ENCODE data around the gene PLCH2.

Gene PLCH2

GRCh38 chr1:2459757-2460156 is 16.3 kb upstream of the PLCH2 start:
- no peak for DNase-seq (ENCODE audit: low read depth in 2 of 2)

DNA sequence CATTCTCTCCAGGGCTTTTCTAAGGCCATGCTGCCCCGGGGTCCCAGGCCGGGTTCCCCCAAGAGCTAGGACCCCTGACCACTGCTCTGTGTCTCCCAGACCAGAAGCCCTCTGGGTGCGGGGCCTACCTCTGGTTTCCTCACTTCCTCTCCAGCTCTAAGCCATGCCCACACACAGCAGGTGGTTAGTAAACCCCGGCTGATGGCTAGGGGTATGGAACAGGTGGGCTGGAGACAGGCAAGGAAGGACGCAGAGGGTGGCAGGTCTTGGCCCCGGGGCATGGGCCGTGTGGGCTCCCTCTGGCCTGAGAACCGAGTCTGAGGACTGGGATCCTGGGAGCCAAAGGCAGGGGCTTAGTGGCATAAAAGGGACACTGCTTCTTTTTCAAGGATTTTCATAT is 15.9 kb upstream of the PLCH2 start:
- DNase-seq (ENCODE audit: low read depth in 2 of 2) = no peak

DNA sequence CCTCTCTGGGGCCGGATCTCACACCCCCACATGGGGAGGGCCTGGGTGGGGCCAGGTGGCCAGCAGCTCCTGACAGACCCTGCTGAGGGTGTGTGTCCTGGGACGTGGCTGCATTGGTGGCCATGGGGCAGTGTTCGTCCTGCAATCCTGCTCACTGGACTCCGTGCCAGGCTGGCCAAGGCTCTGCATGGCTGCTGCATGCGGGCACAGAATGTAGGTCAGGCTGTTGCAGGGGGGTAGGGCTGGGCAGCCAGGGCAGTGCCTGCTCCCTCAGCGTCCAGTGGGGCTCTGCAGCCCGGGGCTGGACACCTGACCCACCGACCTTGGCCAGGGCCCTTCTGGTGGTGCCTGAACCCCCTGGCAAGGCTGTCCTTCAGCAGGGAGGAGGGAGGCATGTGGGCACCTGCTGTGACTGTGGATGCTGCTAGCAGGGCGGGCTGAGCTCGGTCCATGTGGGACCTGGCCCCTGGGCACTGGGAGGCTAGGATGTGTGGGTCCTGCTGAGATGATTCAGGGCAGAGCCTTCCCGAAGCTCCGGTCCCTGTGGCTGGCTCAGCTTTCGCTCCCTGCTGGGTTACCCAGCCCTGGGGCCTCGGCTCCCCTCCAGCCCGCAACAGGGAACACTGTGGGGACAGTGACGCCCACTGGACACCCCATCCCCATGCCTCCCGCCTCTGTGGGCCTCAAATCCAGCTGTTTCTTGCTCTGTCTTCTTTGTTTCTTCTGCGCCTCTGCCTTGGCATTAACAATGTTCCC is 14.9 kb upstream of the PLCH2 start:
- no peak for DNase-seq (ENCODE audit: low read depth in 2 of 2)

GRCh38 chr1:2462819-2463218 is 13.3 kb upstream of the PLCH2 start:
- no peak for DNase-seq (ENCODE audit: low read depth in 2 of 2)

- no peak for DNase-seq (ENCODE audit: low read depth in 2 of 2)
Observed at GRCh38 chr1:2463396-2463795, 12.7 kb upstream of the PLCH2 start.

DNA sequence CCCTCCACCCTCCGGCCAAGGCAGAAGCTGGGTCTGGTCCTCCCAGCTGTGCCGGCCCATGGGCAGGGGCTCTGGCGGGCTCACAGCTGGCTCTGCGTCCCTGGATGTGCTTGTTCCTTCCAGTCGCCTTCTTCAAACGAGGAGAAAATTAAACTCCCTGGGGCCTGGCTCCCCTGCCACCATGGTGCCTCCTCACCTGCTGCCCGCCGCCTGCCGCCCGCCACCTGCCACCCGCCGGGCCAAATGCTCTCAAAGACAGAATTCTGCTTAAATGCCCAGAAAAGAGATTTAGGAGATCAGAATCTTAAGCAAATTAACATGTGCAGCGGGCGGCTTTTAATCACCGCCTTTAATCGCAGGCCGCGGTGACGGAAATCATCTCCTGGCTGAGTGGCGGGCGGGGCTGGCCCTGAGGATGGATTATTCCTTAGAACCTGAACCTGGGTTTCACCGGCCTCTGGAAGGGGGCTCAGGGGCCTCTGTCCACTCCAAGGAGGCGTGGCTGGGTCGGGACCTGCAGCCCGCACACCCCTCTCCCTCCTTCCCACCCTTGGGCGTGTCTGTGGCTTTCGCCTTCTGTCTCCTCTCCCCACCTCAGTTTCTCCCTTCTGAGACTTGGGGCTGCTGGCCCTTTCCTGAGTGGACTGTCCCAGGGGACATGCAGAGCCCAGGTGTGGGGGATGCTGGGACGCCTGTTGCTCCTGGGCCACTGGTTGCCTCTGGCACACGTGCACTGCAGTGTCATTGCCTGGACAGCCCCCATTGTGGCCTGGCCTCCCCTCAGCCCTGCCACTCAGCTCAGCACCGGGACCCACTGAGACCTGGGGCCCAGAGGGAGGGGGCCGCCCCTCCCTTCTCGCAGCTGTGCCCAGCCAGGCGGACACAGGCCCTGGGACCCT is 10.5 kb upstream of the PLCH2 start:
- no peak for DNase-seq (ENCODE audit: low read depth in 2 of 2)

DNA sequence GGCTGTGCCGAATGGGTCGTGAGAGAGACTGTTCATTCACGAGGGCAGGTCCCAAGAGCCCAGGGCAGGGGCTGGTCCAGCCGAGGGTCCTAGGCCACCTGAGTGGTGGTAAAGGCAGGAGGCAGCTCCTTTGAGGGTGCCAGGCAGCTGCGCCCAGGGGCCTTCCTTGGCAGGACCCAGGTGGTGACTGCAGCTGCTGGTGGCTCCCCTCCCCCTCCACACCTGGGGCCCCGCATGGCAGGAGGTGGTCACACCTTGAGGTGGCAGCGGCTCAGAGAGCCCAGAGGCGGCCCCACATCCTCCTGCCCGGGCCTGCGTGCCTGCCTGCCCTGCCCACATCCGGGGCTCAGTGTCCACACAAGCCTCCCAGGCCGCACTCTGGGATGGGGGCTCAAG is 9.8 kb upstream of the PLCH2 start:
- no peak for DNase-seq (ENCODE audit: low read depth in 2 of 2)

GRCh38 chr1:2466958-2467554 is 9.0 kb upstream of the PLCH2 start:
- DNase-seq (ENCODE audit: low read depth in 2 of 2) = peak in 1 of 2 donors; percentile 18

DNA sequence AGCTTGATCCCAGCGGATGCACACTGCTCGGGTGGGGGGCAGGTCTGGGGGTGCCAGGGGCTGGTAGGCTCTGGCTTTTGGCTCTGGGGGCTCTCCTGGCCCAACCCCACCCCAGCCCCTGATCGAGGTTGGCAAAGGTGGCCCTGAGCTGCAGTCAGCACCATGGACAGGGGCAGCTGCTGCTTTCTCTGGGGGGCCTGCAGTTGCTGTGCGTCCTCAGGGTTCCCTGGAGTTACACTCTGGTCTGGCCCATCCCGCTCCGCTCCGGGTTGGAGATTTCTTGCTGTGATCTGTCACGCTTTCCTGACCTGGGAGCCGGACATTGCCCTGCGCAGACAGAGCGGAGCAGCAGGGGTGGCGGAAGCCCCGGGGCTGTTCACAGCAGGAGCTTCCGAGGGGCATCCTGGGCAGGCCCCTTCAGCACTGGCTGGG is 8.0 kb upstream of the PLCH2 start:
- peak in 1 of 2 donors; percentile 16 for DNase-seq (ENCODE audit: low read depth in 2 of 2)

DNA sequence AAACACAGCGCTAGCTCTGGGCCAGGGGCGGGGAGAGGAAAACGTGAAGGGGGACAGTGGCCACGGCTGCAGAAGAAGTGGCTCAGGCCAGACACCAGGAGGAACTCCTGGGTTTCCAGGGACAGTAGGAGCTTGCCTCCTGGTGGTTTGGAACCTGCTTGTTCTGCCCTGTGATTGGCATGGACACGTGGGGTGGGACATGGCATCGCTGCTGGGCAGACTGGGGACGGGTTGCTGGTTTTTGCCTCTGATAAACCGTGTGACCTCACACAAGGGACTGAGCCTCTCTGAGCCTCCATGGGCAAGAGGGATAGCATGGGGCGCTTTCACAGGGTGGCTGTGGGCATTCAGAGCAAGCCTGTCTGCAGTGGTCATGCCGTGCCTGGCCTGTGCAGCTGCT is 7.5 kb upstream of the PLCH2 start:
- no peak for DNase-seq (ENCODE audit: low read depth in 2 of 2)

- DNase-seq (ENCODE audit: low read depth in 2 of 2) = no peak
Observed at GRCh38 chr1:2469103-2469940, 6.8 kb upstream of the PLCH2 start.

DNA sequence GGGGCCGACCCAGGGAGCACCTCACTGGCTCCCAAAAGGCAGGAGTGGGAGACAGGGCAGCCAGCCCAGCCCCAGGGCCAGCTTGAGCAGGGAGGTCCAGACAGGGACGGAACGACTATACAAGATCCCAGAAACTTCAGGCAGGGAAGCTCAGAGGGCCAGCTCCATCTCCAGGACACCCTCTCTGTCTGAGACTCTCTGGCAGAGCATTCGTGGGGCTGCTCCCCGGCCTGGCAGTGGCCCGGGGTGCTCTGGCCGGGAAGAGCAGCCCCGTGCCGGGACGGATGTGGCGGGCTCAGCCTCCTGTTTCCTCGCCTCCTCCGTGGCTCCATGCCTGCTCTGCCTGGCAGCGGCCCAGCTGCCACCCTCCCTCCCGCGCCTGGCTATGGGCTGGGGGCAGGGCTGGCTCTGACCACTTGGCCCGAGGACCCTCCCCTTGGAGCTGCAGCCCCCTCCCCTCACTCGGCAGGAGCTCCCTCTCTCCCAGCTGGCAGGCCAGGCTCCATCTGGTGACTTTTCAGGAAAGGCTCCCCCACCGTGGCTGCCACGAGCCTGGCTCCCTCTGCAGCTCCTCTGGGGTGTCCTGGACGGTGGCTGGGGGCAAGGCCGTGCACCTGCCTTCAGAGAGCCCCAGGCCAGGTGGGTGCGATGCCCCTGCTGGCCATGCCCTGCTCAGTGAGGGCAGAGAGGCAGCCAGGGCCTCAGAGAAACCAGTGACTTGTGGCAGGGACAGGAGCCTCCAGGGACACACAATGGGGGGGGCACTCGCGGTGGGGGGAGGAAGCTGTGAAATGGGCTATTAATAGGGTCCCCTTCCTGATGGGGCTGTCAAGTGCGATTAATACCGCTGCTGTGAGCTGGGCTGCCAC is 5.6 kb upstream of the PLCH2 start:
- DNase-seq (ENCODE audit: low read depth in 2 of 2) = no peak

DNA sequence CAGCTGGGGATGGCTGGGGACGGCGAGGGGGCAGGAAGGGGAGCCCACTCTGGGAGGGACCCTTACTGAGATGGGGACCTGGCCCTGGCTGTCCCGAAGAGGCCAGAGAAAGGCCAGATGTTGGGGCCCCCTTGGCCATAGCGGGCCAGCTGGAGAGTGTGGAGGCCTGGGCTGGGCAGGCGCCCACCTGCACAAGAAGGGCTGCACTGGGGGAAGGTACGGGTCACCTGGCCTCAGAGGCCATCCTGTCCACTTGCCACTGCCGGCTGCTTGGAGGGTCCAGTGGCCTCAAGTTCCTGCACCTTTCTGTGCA is 5.0 kb upstream of the PLCH2 start:
- DNase-seq (ENCODE audit: low read depth in 2 of 2) = no peak

GRCh38 chr1:2471587-2472001 is 4.5 kb upstream of the PLCH2 start:
- no peak for DNase-seq (ENCODE audit: low read depth in 2 of 2)

GRCh38 chr1:2472109-2472508 is 4.0 kb upstream of the PLCH2 start:
- no peak for DNase-seq (ENCODE audit: low read depth in 2 of 2)

GRCh38 chr1:2472561-2473177 is 3.4 kb upstream of the PLCH2 start:
- DNase-seq (ENCODE audit: low read depth in 2 of 2) = no peak

DNA sequence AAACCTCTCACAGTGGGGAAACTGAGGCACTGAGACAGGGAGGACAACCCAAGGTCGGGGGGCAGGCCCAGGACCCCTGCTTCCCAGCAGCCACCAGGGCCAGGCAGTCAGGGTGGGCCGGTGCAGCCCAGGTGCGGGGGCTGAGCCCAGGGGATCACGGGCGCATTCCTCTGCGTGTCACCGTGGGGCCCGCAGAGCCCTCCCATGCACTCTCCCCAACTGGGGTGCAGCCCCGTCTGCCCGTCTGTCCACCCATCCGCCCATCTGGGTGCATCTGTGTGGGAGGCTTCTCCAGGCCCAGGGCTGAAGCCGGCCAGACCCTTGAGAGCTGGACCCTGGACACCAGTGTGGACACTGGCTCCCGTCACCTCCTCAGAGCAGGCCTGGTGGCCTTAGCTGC is 2.9 kb upstream of the PLCH2 start:
- no peak for DNase-seq (ENCODE audit: low read depth in 2 of 2)

- DNase-seq (ENCODE audit: low read depth in 2 of 2) = no peak
Observed at GRCh38 chr1:2474104-2474844, 1.8 kb upstream of the PLCH2 start.

- DNase-seq (ENCODE audit: low read depth in 2 of 2) = no peak
Observed at GRCh38 chr1:2474933-2475371, 1.1 kb upstream of the PLCH2 start.

GRCh38 chr1:2475571-2475970 is 518 bp upstream of the PLCH2 start:
- no peak for DNase-seq (ENCODE audit: low read depth in 2 of 2)
